ENCODE results near the gene MICOS13. TPM values are rescaled to one million over a fixed set of nuclear protein-coding genes. Genes with fewer than 3 reads are reported as not detected.

The MICOS13 gene
- total and polyA plus RNA-seq, 4 donors, result 26.6 to 184 (median 77.6) TPM

GRCh38 chr19:5676105-5676771, 4.1 kb downstream of the MICOS13 start:
- TF ChIP-seq CTCF (IDR thresholded peaks at IDR 0.05; ENCODE audit: control extremely low read depth, extremely low read depth), result no peak

GRCh38 chr19:5674714-5675113, 5.6 kb downstream of the MICOS13 start:
- no peak for TF ChIP-seq CTCF (IDR thresholded peaks at IDR 0.05; ENCODE audit: control extremely low read depth, extremely low read depth)
- Histone ChIP-seq H3K27ac (ENCODE audit: low read depth in 1 of 2, low read length in 1 of 2) (no peak overlapping the region), H3K9ac (ENCODE audit: insufficient read depth in 1 of 2, low read length in 2 of 2) (no peak overlapping the region), H3K36me3 (ENCODE audit: control insufficient read depth in 4 of 4, insufficient read depth in 4 of 4, low read length in 4 of 4) (peaks cover 0 to 16% (median 0%) of the 10 kb centered on the region in 4 donors), H3K27me3 (ENCODE audit: control insufficient read depth in 3 of 3, insufficient read depth in 3 of 3, low read length in 2 of 3) (no peaks in the 10 kb centered on the region), H3K4me3 (no peak overlapping the region), H3K4me1 (ENCODE audit: control insufficient read depth in 5 of 5, insufficient read depth in 5 of 5, low read length in 5 of 5) (peaks cover 0 to 7% (median 4%) of the 10 kb centered on the region in 5 donors), H3K9me3 (ENCODE audit: control insufficient read depth in 4 of 4, insufficient read depth in 3 of 4, low read length in 3 of 4) (no peaks in the 10 kb centered on the region)
- DNase-seq (no peak), ATAC-seq (ENCODE audit: insufficient read depth, low FRiP score) (no peak)
- WGBS, 2 donors, result 91 to 92% methylated on average over 5 of the region's 5 CpGs

More at GRCh38 chr19:5676105-5676771, 4.1 kb downstream of the MICOS13 start:
- Histone ChIP-seq H3K36me3 (ENCODE audit: control insufficient read depth in 4 of 4, insufficient read depth in 4 of 4, low read length in 4 of 4) (peaks cover 0 to 11% (median 0%) of the 10 kb centered on the region in 4 donors), H3K27me3 (ENCODE audit: control insufficient read depth in 3 of 3, insufficient read depth in 3 of 3, low read length in 2 of 3) (no peaks in the 10 kb centered on the region), H3K9ac (ENCODE audit: insufficient read depth in 1 of 2, low read length in 2 of 2) (no peak overlapping the region), H3K4me1 (ENCODE audit: control insufficient read depth in 5 of 5, insufficient read depth in 5 of 5, low read length in 5 of 5) (peaks cover 0 to 11% (median 6%) of the 10 kb centered on the region in 5 donors), H3K9me3 (ENCODE audit: control insufficient read depth in 4 of 4, insufficient read depth in 3 of 4, low read length in 3 of 4) (no peaks in the 10 kb centered on the region), H3K4me3 (no peak overlapping the region), H3K27ac (ENCODE audit: low read depth in 1 of 2, low read length in 1 of 2) (no peak overlapping the region)
- DNase-seq (no peak), ATAC-seq (ENCODE audit: insufficient read depth, low FRiP score) (no peak)
- WGBS, 2 donors, result 83 to 87% methylated on average over 17 of the region's 17 CpGs

- 98 to 100% methylated on average over 1 of the region's 1 CpG for WGBS, 2 donors
- H3K27me3 ChIP-seq (ENCODE audit: control insufficient read depth in 3 of 3, insufficient read depth in 3 of 3, low read length in 2 of 3), result no peaks in the 10 kb centered on the region
- peaks cover 0 to 26% (median 3%) of the 10 kb centered on the region in 4 donors for H3K36me3 ChIP-seq (ENCODE audit: control insufficient read depth in 4 of 4, insufficient read depth in 4 of 4, low read length in 4 of 4)
- H3K4me3 ChIP-seq, result no peak overlapping the region
- no peak for TF ChIP-seq CTCF (IDR thresholded peaks at IDR 0.05; ENCODE audit: control extremely low read depth, extremely low read depth)
- H3K9ac ChIP-seq (ENCODE audit: insufficient read depth in 1 of 2, low read length in 2 of 2), result no peak overlapping the region
- no peaks in the 10 kb centered on the region for H3K9me3 ChIP-seq (ENCODE audit: control insufficient read depth in 4 of 4, insufficient read depth in 3 of 4, low read length in 3 of 4)
- ATAC-seq (ENCODE audit: insufficient read depth, low FRiP score) (no peak), DNase-seq (no peak)
- no peaks in the 10 kb centered on the region for H3K4me1 ChIP-seq (ENCODE audit: control insufficient read depth in 5 of 5, insufficient read depth in 5 of 5, low read length in 5 of 5)
- no peak overlapping the region for H3K27ac ChIP-seq (ENCODE audit: low read depth in 1 of 2, low read length in 1 of 2)
Observed at GRCh38 chr19:5673752-5674151, 6.6 kb downstream of the MICOS13 start.
